Gastroesophageal sphincter (tissue), 3 donors: ENCODE measurements around the gene C2orf92.

ENCODE experiments used
- CTCF ChIP-seq, 4 experiments: fragments of 200-600 bp in 2 of 4; fragments of 450-650 bp in 2 of 4; sonication (generic) in 1 of 4; IDR thresholded peaks; one replicate each; pipeline ENCODE4 v1.5.1; 2017 to 2019; ENCODE audit warnings: antibody characterized with exemption in 4 of 4, mild to moderate bottlenecking in 2 of 4, moderate library complexity in 2 of 4
- POLR2A ChIP-seq, 2 donors: fragments of 450-650 bp; IDR thresholded peaks; one replicate each; pipeline ENCODE4 v1.6.1; 2017; ENCODE audit warnings: antibody characterized with exemption in 2 of 2, mild to moderate bottlenecking in 2 of 2, moderate library complexity in 1 of 2
- POLR2AphosphoS5 ChIP-seq: sonication (generic); formaldehyde crosslinking; IDR thresholded peaks from one replicate; pipeline ENCODE4 v1.6.1; 2017; ENCODE audit warnings: antibody characterized with exemption

DNA sequence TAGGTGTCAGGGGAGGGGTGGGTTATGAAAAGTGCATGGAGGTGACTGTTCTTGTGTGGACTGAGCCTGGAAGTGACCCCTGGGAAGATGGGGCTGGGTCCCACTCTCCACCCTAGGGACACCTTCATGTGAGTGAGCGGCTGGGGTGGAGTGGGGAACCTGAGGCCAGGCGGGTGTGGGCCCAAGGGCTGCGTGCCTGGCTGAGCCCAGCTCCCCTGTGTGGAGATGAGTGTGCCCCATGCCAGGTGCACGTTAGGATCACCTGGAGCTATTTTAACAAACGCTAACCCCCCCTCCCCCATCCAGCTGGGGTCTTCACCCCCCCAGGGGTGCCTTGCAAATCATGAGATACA, 70.4 kb downstream of the C2orf92 start:
- TF ChIP-seq CTCF (IDR thresholded peaks at IDR 0.05) (no peak), POLR2A (IDR thresholded peaks at IDR 0.05) (no peak), POLR2AphosphoS5 (no peak)
